GM21367 (cell line): Measurements from ENCODE around the gene TSPAN9.

Experiments used
- ATAC-seq: cut with Tn5 transposase; IDR thresholded peaks from one replicate; pipeline ENCODE4 v1.9.1; 2021; ENCODE audit not compliant: unreplicated experiment

TSPAN9 gene

DNA sequence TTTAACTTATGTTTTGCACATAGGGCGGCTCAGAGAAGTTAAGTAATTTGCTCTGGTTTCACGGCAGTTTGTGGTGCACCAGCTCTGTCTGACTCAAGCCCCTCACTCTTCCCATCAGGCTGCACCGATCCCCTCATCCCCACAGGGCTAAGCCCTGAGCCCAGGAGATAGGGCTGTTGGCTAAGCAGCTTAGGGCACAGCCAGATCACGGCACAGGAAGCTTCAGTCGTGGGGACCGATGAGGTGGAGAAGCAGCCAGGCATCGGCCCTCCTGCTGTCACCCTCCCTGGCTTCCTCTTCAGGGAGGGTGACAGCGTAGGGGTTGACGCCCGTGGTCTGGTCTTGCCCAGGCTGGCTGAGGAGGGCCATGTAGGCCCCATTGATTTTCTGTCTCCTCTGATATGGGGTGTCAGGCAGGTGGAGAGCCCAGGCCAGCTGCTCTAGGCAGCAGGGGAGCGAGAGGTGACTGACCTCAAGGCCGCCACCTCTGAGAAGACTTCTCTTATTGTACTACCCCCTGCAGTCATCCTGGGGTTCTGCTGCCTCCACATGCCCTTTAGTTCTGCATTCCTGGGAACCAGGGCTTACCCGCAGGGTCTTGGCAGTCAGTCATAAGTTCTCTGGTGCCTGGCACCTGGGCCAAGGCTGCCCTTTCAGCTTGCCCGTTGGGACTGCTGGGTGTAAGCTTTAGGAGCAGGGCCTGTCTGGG, 166.4 kb downstream of the TSPAN9 start:
- no peak for ATAC-seq

- ATAC-seq = no peak
Observed at GRCh38 chr12:3244219-3244750, 167.1 kb downstream of the TSPAN9 start.

GRCh38 chr12:3246253-3246652, 169.1 kb downstream of the TSPAN9 start:
- no peak for ATAC-seq

GRCh38 chr12:3247077-3247476, 169.9 kb downstream of the TSPAN9 start:
- ATAC-seq = no peak

DNA sequence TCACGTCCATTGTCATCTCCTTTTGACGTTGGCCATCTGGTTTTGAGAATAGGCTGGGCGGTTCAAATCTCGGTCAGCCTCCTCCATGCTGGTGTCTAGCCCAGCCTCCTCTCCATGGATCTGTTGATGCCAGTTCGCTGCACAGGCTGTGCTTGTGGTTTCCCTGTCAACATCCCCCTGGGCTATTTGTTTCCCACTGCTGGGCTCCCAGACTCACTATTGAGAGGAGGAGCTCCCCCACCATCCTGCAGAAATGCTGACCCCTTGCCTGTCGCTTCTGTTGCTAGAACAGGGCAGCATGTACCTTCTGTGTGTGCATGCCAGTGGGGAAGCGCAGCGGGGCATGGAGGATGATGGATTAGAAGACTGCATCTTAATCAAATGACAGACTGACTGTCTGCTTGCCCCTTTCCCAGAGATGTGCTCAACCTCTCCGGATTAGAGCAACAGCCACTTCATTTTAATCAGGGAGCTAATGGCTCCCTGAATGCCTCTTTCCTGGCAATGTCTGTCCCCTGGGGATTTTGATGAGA, 170.5 kb downstream of the TSPAN9 start:
- no peak for ATAC-seq

DNA sequence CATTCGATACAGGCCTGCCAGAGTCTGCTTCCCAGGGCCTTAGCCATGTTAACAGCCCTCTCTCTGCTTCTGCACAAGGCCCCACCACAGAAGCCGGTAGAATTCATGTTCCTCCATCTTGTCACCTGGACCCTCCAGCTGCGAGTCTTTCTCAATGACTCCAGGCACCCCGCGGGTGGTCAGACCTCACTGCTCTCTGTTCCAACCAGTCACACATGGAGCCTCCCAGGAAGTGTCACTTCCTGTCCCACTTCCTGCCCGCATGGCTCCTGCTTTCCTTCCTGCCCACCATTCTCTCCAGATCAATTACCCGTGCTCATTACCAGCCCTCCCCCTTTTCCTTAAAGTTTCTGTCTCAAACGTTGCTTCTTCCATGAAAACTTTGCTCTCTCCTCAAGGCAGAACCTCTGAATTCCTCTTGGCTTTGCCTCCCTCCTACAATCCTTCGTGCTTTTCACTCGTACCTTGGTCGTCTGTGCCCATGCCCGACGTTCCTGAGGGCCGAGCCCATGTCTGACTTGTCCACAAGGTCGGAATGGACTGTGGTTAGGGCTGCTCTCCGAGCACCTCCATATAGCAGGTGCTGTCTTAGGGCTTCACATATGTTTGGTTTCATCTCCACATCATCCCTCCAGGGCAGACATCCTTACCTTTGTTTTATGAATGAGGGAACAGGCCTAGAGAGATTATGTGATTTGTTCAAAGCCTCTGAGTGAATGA, 172.1 kb downstream of the TSPAN9 start:
- no peak for ATAC-seq

GRCh38 chr12:3250034-3250433, 172.9 kb downstream of the TSPAN9 start:
- ATAC-seq = no peak

- no peak for ATAC-seq
Observed at GRCh38 chr12:3250576-3250975, 173.4 kb downstream of the TSPAN9 start.

GRCh38 chr12:3251067-3251466, 173.9 kb downstream of the TSPAN9 start:
- ATAC-seq = no peak

DNA sequence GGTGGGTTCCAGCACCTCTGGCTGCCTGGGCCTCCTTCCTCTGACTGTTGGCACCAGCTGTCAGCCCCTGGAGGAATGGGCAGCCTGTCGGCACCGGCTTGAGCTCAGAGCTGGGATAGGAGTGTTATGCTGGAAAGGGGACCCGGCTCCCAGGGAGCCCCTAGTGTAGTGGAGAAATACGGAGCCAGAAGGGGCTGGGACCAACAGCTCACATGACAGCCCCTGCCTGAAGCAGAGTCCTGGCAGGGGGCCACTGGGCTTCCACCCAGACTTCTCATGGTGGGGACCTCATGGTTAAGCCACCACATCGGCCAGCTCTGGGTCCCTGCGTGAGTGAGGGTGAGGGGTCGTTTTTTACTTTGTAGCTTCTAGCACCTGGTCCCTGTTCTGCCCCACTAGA, 174.5 kb downstream of the TSPAN9 start:
- no peak for ATAC-seq

DNA sequence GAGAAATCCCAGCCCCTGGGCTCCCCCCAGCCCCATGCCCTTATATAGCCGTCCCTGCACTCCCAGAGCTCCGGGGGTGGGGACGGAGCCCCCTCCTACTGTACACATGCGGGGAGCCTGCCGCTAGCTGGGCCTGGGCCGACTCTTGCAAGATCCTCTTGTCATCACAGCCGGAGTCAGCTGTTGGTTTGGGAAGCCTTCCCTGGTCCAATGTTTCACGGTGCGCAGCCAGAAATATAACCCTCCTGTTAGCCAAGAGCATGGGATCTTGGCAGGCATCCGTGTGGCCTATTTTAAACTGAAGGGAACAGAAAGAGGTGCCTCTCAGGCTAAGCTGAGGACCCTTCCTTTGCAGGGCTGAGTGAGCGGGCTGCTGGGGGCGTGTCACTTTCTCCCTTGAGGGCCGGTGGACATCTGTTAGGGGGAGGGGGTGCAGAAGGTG, 175.3 kb downstream of the TSPAN9 start:
- ATAC-seq = no peak

- no peak for ATAC-seq
Observed at GRCh38 chr12:3253682-3254275, 176.6 kb downstream of the TSPAN9 start.

- ATAC-seq = no peak
Observed at GRCh38 chr12:3255057-3255456, 177.9 kb downstream of the TSPAN9 start.

GRCh38 chr12:3256103-3256631, 179.0 kb downstream of the TSPAN9 start:
- no peak for ATAC-seq

DNA sequence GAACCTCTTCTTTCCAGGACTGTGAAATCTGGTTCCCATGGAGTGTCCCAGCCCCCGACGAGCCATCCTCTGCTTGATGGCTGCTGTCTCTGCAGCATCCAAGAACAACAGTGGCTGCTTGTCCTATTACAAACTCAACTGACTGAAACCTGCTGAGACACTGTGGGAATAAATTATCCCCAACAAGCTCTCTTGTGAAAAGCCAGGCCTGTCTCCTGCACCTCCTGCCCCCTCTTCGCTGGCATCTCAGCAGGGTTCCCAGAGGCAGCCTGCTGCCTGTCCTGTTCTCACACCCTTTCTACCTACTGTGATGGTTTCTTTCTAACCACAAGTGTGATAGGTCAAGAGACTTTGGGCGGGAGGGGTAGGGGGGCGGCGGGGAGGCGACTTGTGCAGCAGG, 180.2 kb downstream of the TSPAN9 start:
- ATAC-seq = no peak

DNA sequence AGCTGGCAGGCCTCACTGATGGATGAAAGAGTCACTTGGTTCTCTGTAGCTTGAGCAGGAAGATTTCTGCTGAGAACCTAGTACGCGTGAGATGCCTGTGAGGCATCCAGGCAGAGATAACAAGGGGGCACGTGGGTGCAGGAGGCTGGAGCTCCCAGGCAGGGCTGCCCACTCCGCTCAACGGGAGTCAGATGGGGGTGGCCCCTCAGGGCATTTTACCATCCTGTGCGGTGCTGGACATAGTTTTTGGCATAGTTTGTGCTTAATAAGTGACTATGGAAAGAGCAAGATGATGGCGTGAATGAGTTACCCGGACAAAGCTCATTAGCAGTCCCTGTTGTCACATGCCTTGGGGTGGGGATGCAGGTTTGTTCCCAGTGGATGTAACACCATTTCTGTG, 182.8 kb downstream of the TSPAN9 start:
- ATAC-seq = no peak

DNA sequence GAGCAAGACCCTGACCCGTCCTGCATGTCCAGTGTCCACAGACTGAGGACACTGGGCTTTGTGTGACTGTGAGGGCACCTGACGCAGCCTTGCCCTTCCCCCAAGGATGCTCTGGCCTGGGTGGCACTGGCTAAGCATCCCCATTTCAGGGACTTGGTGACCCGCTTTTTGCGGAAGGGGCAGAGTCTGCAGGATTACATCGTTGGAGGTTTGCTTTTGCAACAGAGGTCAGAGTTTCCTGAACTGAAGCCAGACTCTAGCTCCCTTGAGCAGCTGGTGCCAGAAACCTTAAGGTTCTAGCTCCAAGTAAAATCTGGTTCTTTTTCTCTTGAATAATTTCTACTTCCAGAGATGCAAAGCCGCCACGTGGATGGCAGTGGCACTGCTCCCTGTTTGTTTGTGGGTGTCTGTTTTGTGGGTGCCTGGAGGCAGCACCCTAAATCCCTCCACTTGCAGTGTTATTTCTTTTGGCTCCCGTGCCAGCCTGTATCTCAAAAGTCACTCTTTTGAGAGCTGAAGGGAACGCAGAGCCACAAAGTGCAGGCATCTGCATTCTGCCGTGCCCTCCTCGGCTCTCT, 184.7 kb downstream of the TSPAN9 start:
- no peak for ATAC-seq

- ATAC-seq = no peak
Observed at GRCh38 chr12:3262470-3262869, 185.3 kb downstream of the TSPAN9 start.

DNA sequence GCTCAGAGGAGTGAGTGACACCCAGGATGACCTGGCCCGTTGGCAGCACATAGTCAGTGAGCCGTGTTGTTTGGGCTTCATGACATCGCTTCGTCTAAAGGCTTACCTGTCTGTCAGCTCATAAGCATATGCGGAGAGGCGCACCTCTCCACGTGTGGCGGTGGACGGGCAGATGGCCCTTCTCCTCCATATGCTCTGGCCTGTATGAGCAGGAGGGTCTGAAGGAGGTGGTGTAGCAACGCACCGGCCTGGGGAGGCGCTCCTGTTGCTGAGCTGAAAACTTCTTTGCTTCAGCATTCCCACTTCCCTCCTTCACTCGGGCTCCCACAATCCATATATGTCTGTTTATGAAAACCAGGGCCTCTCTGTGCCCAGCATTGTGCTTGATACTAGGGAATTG, 186.1 kb downstream of the TSPAN9 start:
- no peak for ATAC-seq

DNA sequence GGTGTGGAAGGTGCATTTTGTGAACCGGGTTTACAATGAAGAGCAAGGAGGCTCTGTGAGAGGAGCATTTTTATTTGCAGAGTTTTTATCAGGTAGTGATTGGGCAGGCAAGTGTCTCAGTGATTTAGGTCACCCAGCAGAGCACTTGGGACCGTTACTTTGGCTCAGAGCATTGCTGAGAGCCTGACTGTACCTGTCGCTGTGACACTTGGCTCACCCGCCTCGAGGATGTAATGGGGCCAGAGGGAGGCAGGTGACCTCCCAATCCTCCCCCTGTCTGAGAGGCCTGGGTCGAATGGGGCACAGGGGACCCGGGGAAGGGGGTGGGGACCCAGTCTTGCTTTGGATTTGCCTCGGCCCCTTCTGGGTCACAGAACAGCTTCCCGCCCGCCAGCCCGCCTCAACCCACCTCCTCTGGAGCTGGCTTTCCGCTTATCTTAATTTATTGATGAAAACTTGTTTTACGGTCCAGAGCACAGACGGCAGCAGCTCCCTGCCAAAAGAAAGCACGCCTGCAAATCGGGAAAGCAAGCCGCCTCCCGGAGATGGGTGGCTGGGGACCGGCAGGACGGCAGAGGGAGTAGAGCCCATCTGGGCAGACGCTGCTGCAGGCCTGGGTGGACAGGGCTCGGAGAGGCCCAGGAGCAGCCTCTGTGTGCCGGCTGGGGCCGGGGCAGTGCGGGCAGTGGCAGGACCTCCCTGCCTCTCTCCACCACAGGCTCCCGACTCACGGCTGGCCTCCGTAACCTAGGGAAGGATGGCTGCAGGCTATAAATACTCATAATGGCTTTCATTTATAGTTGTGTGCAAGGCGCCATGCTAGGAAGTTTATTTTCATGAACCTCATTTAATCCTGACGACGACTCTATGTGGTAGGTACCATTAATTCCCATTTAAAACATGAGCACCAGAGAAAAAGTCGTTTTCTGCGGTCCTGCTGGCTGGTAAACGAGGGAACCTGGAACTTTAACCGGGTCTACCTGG, 187.1 kb downstream of the TSPAN9 start:
- no peak for ATAC-seq
